Activated CD4-positive, alpha-beta T cell treated with anti-CD3 and anti-CD28 coated beads, Interleukin-2, amount 10 ng/mL, durations not matched to agents 24 days and 14 days (primary cell): ENCODE results near the gene SLC25A10. TPM values are rescaled to one million over a fixed set of nuclear protein-coding genes. Genes with fewer than 3 reads are reported as not detected.
A peak's percentile ranks its signal among the peaks of the same experiment; 100 is the strongest.

Experiments used
- DNase-seq: peaks from one replicate; pipeline ENCODE4 v3.0.0; 2022
- H3K27ac Mint-ChIP-seq: one replicate; pipeline ENCODE4 v1.8.0; 2022; ENCODE audit warnings: mild to moderate bottlenecking, mixed read lengths
- H3K27me3 Mint-ChIP-seq: one replicate; pipeline ENCODE4 v1.8.0; 2022; ENCODE audit warnings: mixed read lengths
- H3K36me3 Mint-ChIP-seq: one replicate; pipeline ENCODE4 v1.8.0; 2022; ENCODE audit warnings: low read depth, mild to moderate bottlenecking, mixed read lengths
- H3K4me1 Mint-ChIP-seq: one replicate; pipeline ENCODE4 v1.8.0; 2021; ENCODE audit warnings: mixed read lengths
- H3K4me3 Mint-ChIP-seq: one replicate; pipeline ENCODE4 v1.8.0; 2022; ENCODE audit warnings: mild to moderate bottlenecking, moderate library complexity, mixed read lengths
- H3K9me3 Mint-ChIP-seq: one replicate; pipeline ENCODE4 v1.8.0; 2021; ENCODE audit warnings: mixed read lengths
- intact Hi-C: fragments of 100-400 bp; cut with micrococcal nuclease; formaldehyde crosslinking; loops from one replicate; pipeline ENCODE4 v1.15.1; 2023
- total RNA-seq: library from RNA; stranded (reverse); gene quantifications from 2 replicates; pipeline ENCODE4 v1.2.3, GENCODE V29; 2022

Gene SLC25A10
- total RNA-seq, 1 donor from 2014 or later: 52.7 TPM

DNA sequence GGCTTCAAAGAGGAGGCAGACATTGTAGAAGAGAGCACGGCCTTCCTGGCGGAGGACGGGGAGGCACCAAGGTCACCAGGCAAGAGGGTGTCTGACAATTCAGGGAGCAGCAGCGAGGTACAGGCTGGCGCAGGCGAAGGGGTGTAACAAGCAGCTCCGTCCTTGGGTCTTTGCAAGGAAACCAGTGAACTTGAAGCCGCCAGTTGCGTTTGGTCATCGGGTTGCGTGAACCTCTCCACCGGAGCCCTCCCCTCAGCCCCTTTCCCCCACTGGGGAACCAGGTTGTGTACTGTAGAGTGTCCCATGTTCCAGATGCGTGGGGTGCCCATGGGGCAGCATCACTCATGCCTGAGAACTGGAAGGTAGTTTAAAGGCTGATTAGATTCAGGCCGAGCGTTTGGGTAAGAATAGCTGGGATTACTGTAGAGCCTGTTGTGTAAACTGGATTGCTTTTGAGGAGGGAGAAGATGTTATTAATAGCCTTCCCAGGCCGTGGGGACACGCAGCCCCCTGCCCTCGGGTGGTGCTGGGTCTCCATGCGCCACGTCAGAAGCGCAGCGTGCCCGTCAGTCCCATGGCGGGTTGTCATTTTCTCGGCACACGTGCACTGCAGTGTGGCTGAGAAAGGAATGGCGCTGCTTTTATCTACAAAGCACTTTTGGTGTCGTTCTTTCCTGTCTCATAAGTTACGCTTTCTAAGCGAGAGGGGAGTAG lies 6.4 kb upstream of the SLC25A10 start:
- peaks cover 59% of the 10 kb centered on the region for H3K36me3 Mint-ChIP-seq

DNA sequence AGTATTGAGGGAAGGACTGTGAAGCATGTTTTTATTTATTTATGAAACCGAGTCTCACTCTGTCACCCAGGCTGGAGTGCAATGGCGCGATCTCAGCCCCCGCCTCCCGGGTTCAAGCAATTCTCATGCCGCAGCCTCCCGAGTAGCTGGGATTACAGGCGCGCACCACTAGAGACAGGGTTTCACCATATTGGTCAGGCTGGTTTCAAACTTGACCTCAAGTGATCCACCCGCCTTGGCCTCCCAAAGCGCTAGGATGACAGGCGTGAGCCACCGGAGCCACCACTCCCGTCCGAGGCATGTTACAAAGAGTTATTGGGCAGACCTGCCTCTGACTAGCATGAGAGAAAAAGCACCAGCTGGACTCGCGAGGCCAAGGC lies 5.9 kb upstream of the SLC25A10 start:
- no peak for DNase-seq
- no peaks in the 10 kb centered on the region for H3K27me3 Mint-ChIP-seq
- intact Hi-C loops: no loop called here
- H3K4me1 Mint-ChIP-seq: peaks cover 23% of the 10 kb centered on the region
- H3K36me3 Mint-ChIP-seq: peaks cover 54% of the 10 kb centered on the region
- peak overlapping the region; percentile 19 for H3K4me3 Mint-ChIP-seq
- no peaks in the 10 kb centered on the region for H3K9me3 Mint-ChIP-seq
- H3K27ac Mint-ChIP-seq: no peak overlapping the region

More for the DNA sequence above, 6.4 kb upstream of the SLC25A10 start:
- Mint-ChIP-seq H3K27me3 (no peaks in the 10 kb centered on the region), H3K4me3 (peak overlapping the region; percentile 19), H3K27ac (peak overlapping the region; percentile 53), H3K4me1 (peaks cover 24% of the 10 kb centered on the region), H3K9me3 (no peaks in the 10 kb centered on the region)
- no peak for DNase-seq
- intact Hi-C loops: no loop called here

DNA sequence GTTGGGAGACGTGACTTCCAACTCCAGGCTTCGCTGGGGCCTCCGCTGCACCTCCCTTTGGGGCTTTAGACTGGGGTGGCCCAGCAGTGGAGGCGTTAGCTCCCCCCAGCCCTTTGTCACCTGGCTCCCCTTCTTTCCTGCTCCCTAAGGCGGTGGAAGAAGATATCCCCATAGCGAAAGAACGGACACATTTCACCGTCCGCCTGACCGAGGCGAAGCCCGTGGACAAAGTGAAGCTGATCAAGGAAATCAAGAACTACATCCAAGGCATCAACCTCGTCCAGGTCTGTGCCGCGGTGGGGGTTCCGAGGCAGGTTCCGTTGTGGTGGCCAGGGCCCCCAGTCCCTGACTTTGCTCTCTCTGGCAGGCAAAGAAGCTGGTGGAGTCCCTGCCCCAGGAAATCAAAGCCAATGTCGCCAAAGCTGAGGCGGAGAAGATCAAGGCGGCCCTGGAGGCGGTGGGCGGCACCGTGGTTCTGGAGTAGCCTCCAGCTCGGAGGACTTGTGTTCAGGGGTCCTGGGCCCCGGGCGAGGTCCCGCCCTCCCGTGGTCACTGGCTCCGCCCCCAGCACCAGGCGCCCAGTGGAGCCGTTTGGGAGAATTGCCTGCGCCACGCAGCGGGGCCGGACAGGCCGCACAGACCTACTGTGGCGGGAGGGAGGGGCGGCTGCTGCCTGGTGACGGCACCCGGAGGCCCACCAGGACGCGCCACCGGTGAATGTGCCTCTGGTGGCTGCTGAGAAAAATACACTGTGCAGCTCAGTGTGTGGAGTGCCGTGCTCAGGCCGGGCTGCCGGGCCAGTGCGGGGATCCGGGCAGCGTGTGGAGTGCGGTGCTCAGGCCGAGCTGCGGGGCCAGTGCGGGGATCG lies 5.1 kb upstream of the SLC25A10 start:
- no peak overlapping the region for H3K4me3 Mint-ChIP-seq
- H3K36me3 Mint-ChIP-seq: peaks cover 50% of the 10 kb centered on the region
- peak; percentile 58 for DNase-seq
- H3K9me3 Mint-ChIP-seq: no peaks in the 10 kb centered on the region
- peaks cover 19% of the 10 kb centered on the region for H3K4me1 Mint-ChIP-seq
- intact Hi-C loops: no loop called here
- H3K27me3 Mint-ChIP-seq: no peaks in the 10 kb centered on the region
- no peak overlapping the region for H3K27ac Mint-ChIP-seq

DNA sequence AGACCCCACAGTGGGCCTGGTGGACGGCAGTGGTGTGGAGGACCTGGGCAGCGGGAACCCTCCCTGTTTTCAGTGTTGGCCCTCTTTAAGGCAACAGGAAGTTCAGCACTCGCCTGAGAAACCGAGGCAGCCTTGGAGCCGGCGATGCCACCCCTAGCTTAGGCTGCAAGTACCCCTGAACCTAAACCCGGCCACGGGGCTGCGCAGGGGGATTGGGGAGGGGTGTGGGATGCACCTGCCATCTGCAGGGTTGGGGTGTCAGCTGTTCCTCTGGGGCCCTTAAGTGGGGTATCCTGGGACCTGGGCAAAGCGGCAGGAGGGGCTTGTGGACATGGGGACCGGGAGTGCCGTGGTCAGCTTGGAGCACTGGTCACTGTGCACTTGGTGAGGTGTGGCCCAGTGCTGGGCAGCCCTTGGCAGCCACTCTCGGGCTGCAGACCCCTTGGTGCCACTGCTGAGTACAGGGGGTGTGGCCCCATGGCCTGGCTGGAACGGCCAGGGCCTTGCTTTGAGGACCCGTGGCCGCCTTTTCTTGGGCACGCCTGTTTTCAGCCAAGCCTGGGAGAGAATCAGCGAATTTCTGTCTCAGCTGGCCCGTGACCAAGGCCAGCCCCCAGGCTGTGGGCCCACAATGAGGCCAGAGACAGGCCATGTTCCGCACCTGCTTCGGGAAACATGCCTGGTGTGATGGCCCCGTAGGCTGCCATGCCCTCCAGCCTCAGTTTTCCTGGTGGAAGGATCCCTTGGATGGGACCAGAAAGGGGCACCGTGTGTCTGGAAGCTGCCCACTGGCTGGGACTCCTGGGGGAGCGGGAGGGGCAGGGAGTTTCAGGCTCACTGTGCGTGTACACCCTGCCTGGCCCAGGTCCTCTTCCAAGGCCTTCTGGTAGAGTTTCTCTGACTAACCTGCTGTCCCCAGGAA lies 4.1 kb upstream of the SLC25A10 start:
- H3K4me1 Mint-ChIP-seq: peaks cover 20% of the 10 kb centered on the region

DNA sequence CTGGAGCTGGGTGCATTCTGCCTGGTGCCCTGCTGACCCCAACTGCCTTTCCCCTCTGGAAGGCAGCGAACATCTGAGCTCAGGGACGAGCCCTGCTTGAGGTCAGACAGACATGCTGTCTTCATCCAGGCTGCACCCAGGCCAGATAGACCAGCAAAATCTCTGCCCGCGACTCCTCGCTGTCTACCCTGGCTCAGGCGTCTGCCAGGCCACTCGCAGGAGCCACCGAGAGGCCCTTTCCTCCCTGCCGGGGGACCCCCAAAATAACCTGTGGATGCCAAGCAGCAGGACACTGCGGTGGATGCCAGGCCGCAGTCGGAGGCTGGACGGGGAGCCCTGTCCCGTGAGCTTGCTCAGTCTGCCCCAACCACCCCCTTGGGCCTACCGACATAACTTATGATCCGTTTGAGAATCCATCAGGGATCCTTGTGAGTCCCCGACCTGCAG lies 3.3 kb upstream of the SLC25A10 start:
- Mint-ChIP-seq H3K4me3 (no peak overlapping the region), H3K27me3 (no peaks in the 10 kb centered on the region), H3K36me3 (peaks cover 41% of the 10 kb centered on the region), H3K9me3 (no peaks in the 10 kb centered on the region), H3K27ac (peak overlapping the region; percentile 51), H3K4me1 (peaks cover 20% of the 10 kb centered on the region)
- peak; percentile 56 for DNase-seq
- intact Hi-C loops: no loop called here

More for the DNA sequence above, 4.1 kb upstream of the SLC25A10 start:
- Mint-ChIP-seq H3K36me3 (peaks cover 41% of the 10 kb centered on the region), H3K27me3 (no peaks in the 10 kb centered on the region), H3K4me3 (no peak overlapping the region), H3K27ac (no peak overlapping the region), H3K9me3 (no peaks in the 10 kb centered on the region)
- DNase-seq: peak; percentile 56
- intact Hi-C loops: no loop called here

DNA sequence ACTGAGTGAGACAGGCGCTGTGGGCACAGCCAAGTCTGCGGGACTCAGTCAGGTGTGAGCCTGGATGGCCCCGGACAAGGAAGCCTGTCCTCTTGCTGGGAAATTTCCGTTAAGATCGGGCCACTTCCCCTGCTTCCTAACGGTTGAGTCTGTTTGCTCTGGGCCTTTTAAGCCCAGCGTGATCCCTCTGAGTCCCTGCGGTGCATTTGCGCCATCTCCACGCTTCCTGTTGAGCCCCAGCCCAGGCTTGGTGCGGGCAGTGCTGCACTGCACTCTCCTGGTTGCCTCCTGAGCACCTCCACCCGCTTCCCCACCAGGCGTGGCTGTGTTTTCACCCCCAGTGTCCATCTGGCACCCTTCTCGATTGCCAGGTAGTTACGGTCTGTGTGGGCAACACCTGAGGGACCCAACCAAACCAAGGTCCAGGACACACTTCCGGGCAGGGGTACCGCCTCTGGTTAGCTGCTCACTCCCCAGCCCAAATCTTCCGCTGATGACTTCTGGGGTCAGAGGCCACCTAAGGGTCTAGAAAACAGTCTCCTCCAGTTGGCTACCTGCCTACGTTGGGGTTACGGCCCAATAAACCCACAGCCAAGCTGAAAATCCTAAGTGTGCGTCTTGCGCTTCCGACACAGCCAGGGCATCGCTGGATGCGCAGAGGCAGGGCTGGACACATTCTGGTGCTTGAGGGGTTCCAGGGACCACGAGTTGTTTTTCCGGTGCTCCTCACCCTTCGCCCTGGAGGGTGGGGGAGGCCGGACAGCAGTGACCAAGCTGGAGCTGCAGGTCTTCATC lies 1.4 kb upstream of the SLC25A10 start:
- Mint-ChIP-seq H3K4me3 (peak overlapping the region; percentile 82), H3K9me3 (no peaks in the 10 kb centered on the region), H3K27me3 (no peaks in the 10 kb centered on the region), H3K4me1 (peaks cover 17% of the 10 kb centered on the region), H3K27ac (peak overlapping the region; percentile 51), H3K36me3 (peaks cover 24% of the 10 kb centered on the region)
- intact Hi-C loops: loop anchor here (1.0 to 2.0 kb wide), 2 partner anchors 7 to 28 kb away; partner anchors contain the start of genes ARL16 and MRPL12
- DNase-seq: no peak

DNA sequence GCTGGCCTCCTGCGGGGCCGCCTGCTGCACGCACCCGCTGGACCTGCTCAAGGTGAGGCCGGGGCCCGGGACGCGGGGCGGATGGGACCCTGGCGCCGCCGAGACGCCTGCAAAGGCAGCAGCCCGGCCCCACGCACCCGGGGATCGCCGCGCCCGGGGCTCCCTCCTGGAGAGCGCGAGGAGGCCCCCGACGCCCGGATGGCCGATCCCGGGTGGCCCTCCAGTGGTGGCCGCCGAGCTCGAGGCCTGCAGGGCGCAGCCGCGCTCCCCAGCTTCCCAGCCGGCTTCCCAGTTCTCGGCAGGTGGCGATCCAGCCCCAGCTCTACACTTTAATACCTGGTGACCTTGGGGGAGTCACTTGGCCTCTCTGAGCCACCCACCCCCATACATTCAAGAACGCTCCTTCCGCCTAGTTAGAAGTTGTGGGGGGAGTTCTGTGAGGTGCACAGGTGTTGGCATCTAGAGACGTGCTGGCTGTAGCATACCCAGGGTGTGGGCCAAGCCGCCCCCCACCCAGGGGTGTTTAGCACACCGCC lies 452 bp downstream of the SLC25A10 start:
- Mint-ChIP-seq H3K9me3 (no peaks in the 10 kb centered on the region), H3K4me1 (peaks cover 14% of the 10 kb centered on the region), H3K36me3 (peaks cover 8% of the 10 kb centered on the region), H3K27ac (peak overlapping the region; percentile 82), H3K4me3 (peak overlapping the region; percentile 91), H3K27me3 (no peaks in the 10 kb centered on the region)
- DNase-seq: no peak
- intact Hi-C loops: no loop called here

DNA sequence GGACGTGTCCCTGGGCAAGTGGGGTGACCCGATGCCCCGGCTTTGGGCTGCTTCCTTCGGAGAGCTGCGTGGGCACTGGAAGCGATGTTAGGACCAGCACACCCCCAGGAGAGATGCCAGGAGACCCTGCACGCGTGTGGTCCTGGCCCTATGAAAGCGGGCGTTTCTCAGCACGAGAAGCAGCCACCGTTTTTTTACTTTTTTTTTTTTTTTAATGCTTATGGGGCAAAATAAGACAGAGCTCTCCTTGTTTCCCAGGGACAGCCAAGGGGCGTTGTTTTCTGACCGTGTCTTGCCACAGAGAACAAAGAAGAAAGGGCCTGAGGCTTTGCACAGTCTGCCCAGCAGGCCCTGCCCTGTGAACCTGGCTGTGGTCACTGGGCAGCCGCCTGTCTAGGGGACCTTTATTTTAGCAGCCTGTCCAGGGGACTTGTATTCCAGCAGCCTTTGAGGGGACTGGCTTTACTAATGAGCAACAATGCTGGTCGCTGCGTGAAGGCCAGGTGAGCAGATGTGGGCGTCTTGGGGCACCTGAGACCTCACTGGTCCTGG lies 996 bp downstream of the SLC25A10 start:
- Mint-ChIP-seq H3K36me3 (peaks cover 8% of the 10 kb centered on the region), H3K27ac (peak overlapping the region; percentile 82), H3K27me3 (no peaks in the 10 kb centered on the region), H3K9me3 (no peaks in the 10 kb centered on the region), H3K4me3 (peak overlapping the region; percentile 91), H3K4me1 (peaks cover 14% of the 10 kb centered on the region)
- no peak for DNase-seq
- intact Hi-C loops: no loop called here

DNA sequence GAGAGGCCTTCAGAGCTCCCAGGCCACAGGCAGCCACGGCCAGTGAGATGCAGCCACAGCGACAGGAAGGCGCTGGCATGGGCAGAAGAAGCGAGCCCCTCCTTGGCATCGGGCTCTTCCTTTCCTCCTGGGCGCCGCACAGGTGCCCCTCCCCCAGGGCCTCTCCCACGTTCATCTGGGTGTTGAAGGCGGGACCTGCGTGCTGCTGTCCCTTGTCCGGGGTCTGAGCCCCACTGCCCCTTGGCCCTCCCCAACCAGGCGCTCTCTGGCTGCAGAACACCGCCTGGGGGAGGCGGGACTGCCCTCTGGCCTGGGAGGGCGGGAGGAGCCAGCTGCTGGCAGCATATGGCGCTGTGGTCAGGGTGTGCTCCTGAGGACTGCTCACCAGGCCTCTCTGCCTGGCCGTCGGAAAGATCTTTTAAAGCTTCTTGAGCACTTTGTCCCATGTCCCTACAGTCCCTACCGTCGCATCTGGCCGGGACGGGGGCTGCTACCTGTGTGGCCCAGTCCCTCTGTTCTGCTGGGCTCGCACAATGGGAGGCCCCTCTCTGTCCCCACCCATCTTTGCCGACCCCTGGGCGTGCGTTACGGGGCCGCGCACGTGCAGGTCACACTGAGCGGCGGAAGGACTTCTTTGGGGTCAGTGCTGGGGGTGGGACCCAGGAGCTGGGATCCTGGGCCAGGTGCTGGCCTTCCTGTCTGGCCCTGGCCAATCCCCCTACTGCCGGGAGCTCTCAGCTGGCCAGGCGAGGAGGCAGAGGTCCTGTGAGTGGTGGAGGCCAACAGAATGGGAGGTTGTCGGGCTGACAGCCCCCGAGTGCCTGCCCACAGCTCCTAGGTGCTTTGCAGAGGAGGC lies 1.7 kb downstream of the SLC25A10 start:
- DNase-seq: no peak
- peak overlapping the region; percentile 91 for H3K4me3 Mint-ChIP-seq
- no peaks in the 10 kb centered on the region for H3K27me3 Mint-ChIP-seq
- H3K36me3 Mint-ChIP-seq: peaks cover 5% of the 10 kb centered on the region
- no peaks in the 10 kb centered on the region for H3K9me3 Mint-ChIP-seq
- peaks cover 14% of the 10 kb centered on the region for H3K4me1 Mint-ChIP-seq
- intact Hi-C loops: no loop called here
- H3K27ac Mint-ChIP-seq: no peak overlapping the region

DNA sequence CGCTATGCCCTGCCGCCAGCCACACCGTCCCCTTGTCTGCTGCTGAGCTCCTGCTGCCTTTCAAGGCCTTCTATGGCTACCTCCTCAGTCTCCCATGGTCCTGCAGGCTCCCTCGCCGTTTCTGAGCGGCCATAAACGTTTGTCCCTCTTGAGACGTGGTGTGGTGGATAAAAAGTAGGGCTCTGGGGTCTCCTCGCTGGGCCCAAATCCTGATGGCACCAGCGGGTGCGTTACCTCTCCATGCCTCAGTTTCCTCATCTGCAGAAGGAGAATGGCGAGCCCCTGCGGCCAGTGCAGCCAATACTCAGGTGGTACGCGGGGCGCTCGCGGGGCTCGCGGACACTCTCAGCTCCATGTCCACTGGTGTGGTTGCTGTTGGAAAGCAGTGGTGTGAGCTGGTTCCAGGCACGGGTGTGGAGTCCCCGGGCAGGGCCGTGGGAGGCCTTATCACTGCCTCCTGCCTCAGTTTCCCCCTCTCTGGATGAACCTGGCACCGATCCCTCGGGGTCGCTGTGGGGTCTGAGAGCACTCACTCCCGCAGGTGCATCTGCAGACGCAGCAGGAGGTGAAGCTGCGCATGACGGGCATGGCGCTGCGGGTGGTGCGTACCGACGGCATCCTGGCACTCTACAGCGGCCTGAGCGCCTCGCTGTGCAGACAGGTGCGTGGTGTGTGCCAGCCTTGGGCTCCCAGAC lies 2.5 kb downstream of the SLC25A10 start:
- intact Hi-C loops: no loop called here
- peaks cover 14% of the 10 kb centered on the region for H3K4me1 Mint-ChIP-seq
- peak overlapping the region; percentile 17 for H3K4me3 Mint-ChIP-seq
- H3K36me3 Mint-ChIP-seq: peaks cover 2% of the 10 kb centered on the region
- H3K27me3 Mint-ChIP-seq: no peaks in the 10 kb centered on the region
- DNase-seq: no peak
- H3K27ac Mint-ChIP-seq: peak overlapping the region; percentile 17
- no peaks in the 10 kb centered on the region for H3K9me3 Mint-ChIP-seq

DNA sequence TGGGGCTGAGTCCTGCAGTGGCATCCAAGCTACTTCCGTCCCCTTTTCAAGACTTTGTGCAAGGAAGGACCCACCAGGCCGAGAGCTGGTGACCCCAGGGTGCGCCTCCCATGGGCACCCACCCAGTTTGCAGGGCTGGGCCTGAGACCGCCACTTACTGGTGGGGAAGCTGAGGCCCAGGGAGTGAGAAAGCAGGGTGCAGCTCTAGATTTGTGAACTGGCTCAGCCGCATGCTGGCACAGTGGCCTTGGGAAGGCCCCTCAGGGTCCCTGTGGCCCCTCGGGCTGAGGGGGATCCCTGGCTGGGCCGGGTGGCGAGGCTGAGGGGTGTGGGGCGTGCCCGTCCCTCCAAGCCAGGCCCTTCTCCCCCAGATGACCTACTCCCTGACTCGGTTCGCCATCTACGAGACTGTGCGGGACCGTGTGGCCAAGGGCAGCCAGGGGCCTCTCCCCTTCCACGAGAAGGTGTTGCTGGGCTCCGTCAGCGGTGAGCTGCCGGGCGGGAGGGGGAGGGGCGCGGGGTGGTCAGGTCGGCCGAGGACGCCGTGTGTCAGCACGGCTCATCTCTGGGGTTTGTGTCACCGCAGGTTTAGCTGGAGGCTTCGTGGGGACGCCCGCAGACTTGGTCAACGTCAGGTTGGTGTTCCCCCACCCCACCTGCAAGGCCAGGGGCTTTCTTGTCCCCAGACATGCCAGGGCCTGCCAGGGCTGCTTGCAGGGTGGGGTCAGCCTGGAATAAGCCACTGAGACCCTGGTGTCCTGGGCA lies 3.2 kb downstream of the SLC25A10 start:
- intact Hi-C loops: no loop called here
- no peak overlapping the region for H3K4me3 Mint-ChIP-seq
- peaks cover 12% of the 10 kb centered on the region for H3K4me1 Mint-ChIP-seq
- H3K27me3 Mint-ChIP-seq: no peaks in the 10 kb centered on the region
- H3K9me3 Mint-ChIP-seq: no peaks in the 10 kb centered on the region
- H3K36me3 Mint-ChIP-seq: peaks cover 2% of the 10 kb centered on the region
- no peak for DNase-seq
- no peak overlapping the region for H3K27ac Mint-ChIP-seq
